Endodermal cell (in vitro differentiated cells): ENCODE measurements around the gene SLC25A41. TPM values are rescaled to one million over a fixed set of nuclear protein-coding genes. Genes with fewer than 3 reads are reported as not detected.

Source experiments
- DNase-seq: peaks from one replicate; pipeline ENCODE4 v3.0.0-alpha.2; 2017
- H3K27ac ChIP-seq: 2 replicates; pipeline ENCODE4 v1.5.1; 2013; ENCODE audit warnings: mild to moderate bottlenecking, low read depth, low read length, moderate library complexity
- H3K27me3 ChIP-seq: 2 replicates; pipeline ENCODE4 v1.6.1; 2013; ENCODE audit warnings: mild to moderate bottlenecking, low read length, moderate library complexity; ENCODE audit not compliant: insufficient read depth, control insufficient read depth, poor library complexity, severe bottlenecking
- H3K36me3 ChIP-seq: 2 replicates; pipeline ENCODE4 v1.7.0; 2013; ENCODE audit warnings: mild to moderate bottlenecking, low read length, moderate library complexity; ENCODE audit not compliant: control insufficient read depth, insufficient read depth
- H3K4me1 ChIP-seq: one replicate; pipeline ENCODE4 v1.7.0; 2013; ENCODE audit warnings: low read length; ENCODE audit not compliant: control insufficient read depth, insufficient read depth
- H3K4me3 ChIP-seq: 2 replicates; pipeline ENCODE4 v1.5.1; 2013; ENCODE audit warnings: mild to moderate bottlenecking, low read length, moderate library complexity
- H3K9ac ChIP-seq: 2 replicates; pipeline ENCODE4 v1.6.1; 2013; ENCODE audit warnings: mild to moderate bottlenecking, low read length, moderate library complexity; ENCODE audit not compliant: poor library complexity, severe bottlenecking; ENCODE audit errors: extremely low read depth
- H3K9me3 ChIP-seq: 2 replicates; pipeline ENCODE4 v1.6.1; 2013; ENCODE audit warnings: mild to moderate bottlenecking, low read length, moderate library complexity; ENCODE audit not compliant: control insufficient read depth
- H3K27ac Mint-ChIP-seq: 2 replicates; pipeline ENCODE4 v1.8.0; 2020; ENCODE audit warnings: mixed read lengths
- H3K27me3 Mint-ChIP-seq: 2 replicates; pipeline ENCODE4 v1.8.0; 2021; ENCODE audit warnings: mild to moderate bottlenecking, mixed read lengths; ENCODE audit not compliant: insufficient read depth
- H3K36me3 Mint-ChIP-seq: 2 replicates; pipeline ENCODE4 v1.8.0; 2020; ENCODE audit warnings: low read depth, mixed read lengths
- H3K4me1 Mint-ChIP-seq: 2 replicates; pipeline ENCODE4 v1.8.0; 2020; ENCODE audit warnings: mixed read lengths
- H3K4me3 Mint-ChIP-seq: 2 replicates; pipeline ENCODE4 v1.8.0; 2020; ENCODE audit warnings: mild to moderate bottlenecking, moderate library complexity, mixed read lengths
- H3K9me3 Mint-ChIP-seq: 2 replicates; pipeline ENCODE4 v1.8.0; 2020; ENCODE audit warnings: mild to moderate bottlenecking, mixed read lengths
- CTCF ChIP-seq: fragments of 200-600 bp; sonication (generic); conservative IDR thresholded peaks from 2 replicates; pipeline ENCODE4 v1.5.0; 2021; ENCODE audit warnings: antibody characterized with exemption, mild to moderate bottlenecking
- WGBS, 2 experiments: methylation state at CpG; one replicate each; pipeline versions ENCODE4 v1.1.5 to v1.1.7; 2013; ENCODE audit warnings: missing lambda C conversion rate in 2 of 2, mixed read lengths in 1 of 2; ENCODE audit not compliant: insufficient coverage in 1 of 2, insufficient read length in 1 of 2; 5-methylcytosine and 5-hydroxymethylcytosine counted together
- total RNA-seq, 2 donors: library from RNA; stranded (reverse); fragmentation: NEBNext Ultra II Directional in 1 of 2; extraction: Animal tissue kit (Norgen Biotek cat#: 25700) in 1 of 2; gene quantifications; 2 replicates in 1 of 2; 3 replicates in 1 of 2; pipeline ENCODE4 v1.2.1, GENCODE V29; 2021

Gene SLC25A41
- total RNA-seq, 2 donors from 2014 or later, result 0.46 TPM; not detected in 1

GRCh38 chr19:6481541-6482342 lies 48.2 kb upstream of the SLC25A41 start, which contains the start of gene DENND1C:
Gene DENND1C (minus strand): TSS chr19:6481787. CDS start chr19:6481695, 92 bp downstream.
- no peak within 1 kb of the TSS for H3K27ac ChIP-seq
- Mint-ChIP-seq H3K9me3 (no peaks in the 10 kb centered on the region), H3K36me3 (no peaks in the 10 kb centered on the region), H3K4me3 (no peak within 1 kb of the TSS), H3K27me3 (peaks cover 13% of the 10 kb centered on the region), H3K27ac (no peak within 1 kb of the TSS), H3K4me1 (no peaks in the 10 kb centered on the region)
- DNase-seq, result peak; percentile 78
- H3K9ac ChIP-seq, result no peak within 1 kb of the TSS
- H3K4me3 ChIP-seq, result no peak within 1 kb of the TSS
- H3K9me3 ChIP-seq, result no peaks in the 10 kb centered on the region
- no peaks in the 10 kb centered on the region for H3K36me3 ChIP-seq
- TF ChIP-seq CTCF, result peak; percentile 82
- no peaks in the 10 kb centered on the region for H3K27me3 ChIP-seq
- H3K4me1 ChIP-seq, result no peaks in the 10 kb centered on the region
- WGBS, 2 experiments, result 64 to 73% methylated on average over 8 to 24 of the region's 24 CpGs

- H3K27me3 ChIP-seq, result peaks cover 4% of the 10 kb centered on the region
- Mint-ChIP-seq H3K27ac (no peak overlapping the region), H3K36me3 (no peaks in the 10 kb centered on the region), H3K4me1 (no peaks in the 10 kb centered on the region), H3K9me3 (no peaks in the 10 kb centered on the region), H3K4me3 (no peak overlapping the region), H3K27me3 (peaks cover 14% of the 10 kb centered on the region)
- 85 to 95% methylated on average over 3 to 10 of the region's 10 CpGs for WGBS, 2 experiments
- no peak for DNase-seq
- H3K9ac ChIP-seq, result no peak overlapping the region
- H3K4me1 ChIP-seq, result no peaks in the 10 kb centered on the region
- no peaks in the 10 kb centered on the region for H3K9me3 ChIP-seq
- H3K36me3 ChIP-seq, result no peaks in the 10 kb centered on the region
- no peak overlapping the region for H3K27ac ChIP-seq
- no peak overlapping the region for H3K4me3 ChIP-seq
- no peak for TF ChIP-seq CTCF
Observed at GRCh38 chr19:6480848-6481415, 47.4 kb upstream of the SLC25A41 start.

- no peak for DNase-seq
- no peaks in the 10 kb centered on the region for H3K4me1 Mint-ChIP-seq
- no peaks in the 10 kb centered on the region for H3K9me3 Mint-ChIP-seq
- no peak overlapping the region for H3K4me3 Mint-ChIP-seq
- H3K4me3 ChIP-seq, result no peak overlapping the region
- no peak overlapping the region for H3K27ac ChIP-seq
- no peaks in the 10 kb centered on the region for H3K36me3 Mint-ChIP-seq
- no peaks in the 10 kb centered on the region for H3K4me1 ChIP-seq
- no peak overlapping the region for H3K9ac ChIP-seq
- WGBS, 2 experiments, result 72 to 100% methylated on average over 2 to 7 of the region's 7 CpGs
- no peaks in the 10 kb centered on the region for H3K36me3 ChIP-seq
- no peak overlapping the region for H3K27ac Mint-ChIP-seq
- TF ChIP-seq CTCF, result no peak
- peaks cover 14% of the 10 kb centered on the region for H3K27me3 ChIP-seq
- peaks cover 23% of the 10 kb centered on the region for H3K27me3 Mint-ChIP-seq
- H3K9me3 ChIP-seq, result no peaks in the 10 kb centered on the region
Observed at GRCh38 chr19:6479836-6480398, 46.4 kb upstream of the SLC25A41 start.
